SK-N-SH (cell line): ENCODE measurements around the gene CABP4. TPM values are rescaled to one million over a fixed set of nuclear protein-coding genes. Genes with fewer than 3 reads are reported as not detected.
A peak's percentile ranks its signal among the peaks of the same experiment; 100 is the strongest.

Experiments used
- CTCF ChIA-PET: fragments of 300-600, 350-600 bp; formaldehyde crosslinking; extraction: SDS; loops from one replicate; lab custom pipeline; 2021; lab: Yijun Ruan, JAX
- POLR2A ChIA-PET: fragments of 350-600 bp; sonication (Branson Sonifier 250); formaldehyde crosslinking; extraction: SDS; loops from one replicate; lab custom pipeline; 2020; ENCODE audit warnings: antibody characterized with exemption, inconsistent platforms; lab: Yijun Ruan, JAX
- DNase-seq: peaks from one replicate; pipeline ENCODE4 v3.0.0; 2012
- H2AFZ ChIP-seq: fragments of 200-600 bp; sonication (generic); 2 replicates; pipeline ENCODE4 v1.8.1; 2016; ENCODE audit warnings: antibody characterized with exemption, mild to moderate bottlenecking, low read depth
- H3F3A ChIP-seq: fragments of 200-600 bp; sonication (generic); replicated peaks from 2 replicates; pipeline ENCODE3; 2016; ENCODE audit warnings: antibody characterized with exemption, mild to moderate bottlenecking; ENCODE audit not compliant: insufficient read depth
- H3K27ac ChIP-seq, 2 experiments: fragments of 200-500 bp in 1 of 2; fragments of 200-600 bp in 1 of 2; sonication (Bioruptor generic) in 1 of 2; sonication (generic), shearing (Covaris generic) in 1 of 2; 2 replicates each; pipeline versions ENCODE4 v1.5.1 to v1.6.1; 2014 to 2016; ENCODE audit warnings: low read depth in 2 of 2, inconsistent platforms in 1 of 2, low read length in 1 of 2, mild to moderate bottlenecking in 1 of 2, mixed read lengths in 1 of 2
- H3K27me3 ChIP-seq: fragments of 200-600 bp; sonication (generic), shearing (Covaris generic); 2 replicates; pipeline ENCODE4 v1.6.1; 2016; ENCODE audit warnings: mixed run types; ENCODE audit not compliant: insufficient read depth
- H3K36me3 ChIP-seq, 2 experiments: fragments of 200-500 bp in 1 of 2; fragments of 200-600 bp in 1 of 2; sonication (Bioruptor generic) in 1 of 2; sonication (generic) in 1 of 2; replicated peaks in 1 of 2; 2 replicates each; pipeline versions ENCODE3 to v1.5.1; 2014 to 2016; ENCODE audit warnings: low read length in 1 of 2, mild to moderate bottlenecking in 1 of 2; ENCODE audit not compliant: insufficient read depth in 2 of 2, control insufficient read depth in 1 of 2
- H3K4me1 ChIP-seq, 2 experiments: fragments of 200-500 bp in 1 of 2; fragments of 200-600 bp in 1 of 2; sonication (Bioruptor generic) in 1 of 2; sonication (generic), shearing (Covaris generic) in 1 of 2; 2 replicates each; pipeline versions ENCODE4 v1.5.1 to v1.6.1; 2014 to 2016; ENCODE audit warnings: low read depth in 1 of 2, low read length in 1 of 2, mixed run types in 1 of 2; ENCODE audit not compliant: insufficient read depth in 2 of 2, control insufficient read depth in 1 of 2
- H3K4me2 ChIP-seq: fragments of 200-600 bp; sonication (generic), shearing (Covaris generic); 2 replicates; pipeline ENCODE4 v1.6.1; 2017; ENCODE audit warnings: mixed run types
- H3K4me3 ChIP-seq, 2 experiments: fragments of 200-500 bp in 1 of 2; fragments of 200-600 bp in 1 of 2; sonication (Bioruptor generic) in 1 of 2; sonication (generic), shearing (Covaris generic) in 1 of 2; 2 replicates each; pipeline versions ENCODE4 v1.5.1 to v1.8.1; 2014 to 2016; ENCODE audit warnings: low read depth in 2 of 2, inconsistent platforms in 1 of 2, low read length in 1 of 2, mild to moderate bottlenecking in 1 of 2, mixed read lengths in 1 of 2, moderate library complexity in 1 of 2
- H3K79me2 ChIP-seq: fragments of 200-600 bp; sonication (generic); 2 replicates; pipeline ENCODE4 v1.8.1; 2017; ENCODE audit warnings: mild to moderate bottlenecking; ENCODE audit not compliant: insufficient read depth
- H3K9ac ChIP-seq: fragments of 200-600 bp; sonication (generic); 2 replicates; pipeline ENCODE4 v1.6.1; 2017; ENCODE audit warnings: mixed run types
- H3K9me2 ChIP-seq: fragments of 200-600 bp; sonication (generic); 2 replicates; pipeline ENCODE4 v1.6.1; 2017; ENCODE audit warnings: mixed run types
- H3K9me3 ChIP-seq: fragments of 200-600 bp; sonication (generic); 2 replicates; pipeline ENCODE4 v1.6.1; 2017; ENCODE audit warnings: mixed run types, mild to moderate bottlenecking, moderate library complexity
- H4K20me1 ChIP-seq: fragments of 200-600 bp; sonication (generic); 2 replicates; pipeline ENCODE4 v1.6.1; 2017; ENCODE audit warnings: mild to moderate bottlenecking, mixed run types; ENCODE audit not compliant: insufficient read depth
- CTCF ChIP-seq: fragments of 200-600 bp; sonication (generic); IDR thresholded peaks from 2 replicates; pipeline ENCODE4 v1.6.1; 2017; ENCODE audit warnings: antibody characterized with exemption, mild to moderate bottlenecking, moderate library complexity
- FOSL2 ChIP-seq: IDR thresholded peaks from 2 replicates; pipeline ENCODE4 v1.4.0; 2012; ENCODE audit warnings: low read depth, mild to moderate bottlenecking, moderate library complexity, borderline replicate concordance
- MAX ChIP-seq: IDR thresholded peaks from 2 replicates; pipeline ENCODE4 v1.4.0; 2012; ENCODE audit warnings: low read depth
- MXI1 ChIP-seq: IDR thresholded peaks from 2 replicates; pipeline ENCODE4 v1.6.1; 2012; ENCODE audit warnings: mild to moderate bottlenecking, low read depth, low read length, improper control_type of control experiment
- NFIC ChIP-seq: IDR thresholded peaks from 2 replicates; pipeline ENCODE4 v1.4.0; 2012; ENCODE audit warnings: borderline replicate concordance
- NRF1 ChIP-seq: IDR thresholded peaks from 2 replicates; pipeline ENCODE4 v1.6.1; 2012; ENCODE audit warnings: low read depth, mild to moderate bottlenecking, low read length
- PBX3 ChIP-seq: IDR thresholded peaks from 2 replicates; pipeline ENCODE4; 2012
- POLR2AphosphoS5 ChIP-seq: IDR thresholded peaks from 2 replicates; pipeline ENCODE4 v1.6.1; 2012; ENCODE audit warnings: low read depth, low read length
- RCOR1 ChIP-seq: fragments of 150-350 bp; IDR thresholded peaks from 2 replicates; pipeline ENCODE4 v1.6.1; 2017; ENCODE audit warnings: antibody characterized with exemption, low read length
- REST ChIP-seq: IDR thresholded peaks from 2 replicates; pipeline ENCODE4 v1.6.1; 2012; ENCODE audit warnings: mild to moderate bottlenecking, low read depth, low read length, moderate library complexity
- SIN3A ChIP-seq: IDR thresholded peaks from 2 replicates; pipeline ENCODE4 v1.6.1; 2012; ENCODE audit warnings: low read depth, mild to moderate bottlenecking, low read length, moderate library complexity, borderline replicate concordance
- TAF1 ChIP-seq: IDR thresholded peaks from 2 replicates; pipeline ENCODE4 v1.6.1; 2012; ENCODE audit warnings: low read depth, mild to moderate bottlenecking, low read length, moderate library complexity, borderline replicate concordance
- TCF12 ChIP-seq: IDR thresholded peaks from 2 replicates; pipeline ENCODE4 v1.4.0; 2012
- TEAD4 ChIP-seq: IDR thresholded peaks from 2 replicates; pipeline ENCODE4 v1.4.0; 2012; ENCODE audit warnings: mild to moderate bottlenecking, borderline replicate concordance; ENCODE audit not compliant: insufficient read depth
- ZBTB33 ChIP-seq: IDR thresholded peaks from 2 replicates; pipeline ENCODE4 v1.4.0; 2012; ENCODE audit warnings: low read depth, borderline replicate concordance
- WGBS: methylation state at CpG from one replicate; pipeline ENCODE4 v1.1.6; 2017; ENCODE audit warnings: low lambda C conversion rate; 5-methylcytosine and 5-hydroxymethylcytosine counted together
- polyA plus RNA-seq, 3 experiments: library from polyadenylated mRNA; depleted of rRNA; stranded (reverse); fragments of >200 nt; gene quantifications; 2 replicates each; pipeline ENCODE4 v1.2.3, GENCODE V29; 2012

CABP4 gene
- polyA plus RNA-seq, 1 of the 3 experiments (the other 2 are of a cell fraction), result not detected

- WGBS, result 68% methylated on average over 11 of the region's 33 CpGs
- DNase-seq, result no peak
- H3K27ac ChIP-seq, result peak overlapping the region; percentile 83 to 89; a peak in 3 of 4 replicates
- H3K4me2 ChIP-seq, result peak overlapping the region; percentile 95
- peaks cover 29% of the 10 kb centered on the region for H3K79me2 ChIP-seq
- no peaks in the 10 kb centered on the region; the same call in 1 of the 2 replicates for H3K27me3 ChIP-seq
- TF ChIP-seq FOSL2 (no peak), TAF1 (no peak), NFIC (peak; percentile 25), POLR2AphosphoS5 (no peak), MAX (no peak)
- H3K9ac ChIP-seq, result peak overlapping the region; percentile 69
- peaks cover 13% of the 10 kb centered on the region for H4K20me1 ChIP-seq
- peak overlapping the region; percentile 80; the same call in 1 of the 2 replicates for H2AFZ ChIP-seq
- H3K9me3 ChIP-seq, result no peaks in the 10 kb centered on the region
- peaks cover 0 to 7% of the 10 kb centered on the region in 2 experiments for H3K36me3 ChIP-seq
- POLR2A ChIA-PET, result interaction anchor here (1.4 kb wide), 1 partner anchor 106 kb away, joined by 5 read pairs; the partner anchor contains the start of gene PPP1CA
- no peaks in the 10 kb centered on the region for H3K9me2 ChIP-seq
- CTCF ChIA-PET, result interaction anchor here (0.8 to 1.1 kb wide), 2 partner anchors 15 to 125 kb away, joined by 3 read pairs; no protein-coding TSS in a partner anchor
- H3K4me3 ChIP-seq, result peak overlapping the region; percentile 68 to 89
- H3K4me1 ChIP-seq, result peaks cover 10 to 36% of the 10 kb centered on the region in 2 experiments
- H3F3A ChIP-seq, result peaks cover 24% of the 10 kb centered on the region
Observed at GRCh38 chr11:67507242-67507863, 52.2 kb downstream of the CABP4 start.

- POLR2A ChIA-PET, result interaction anchor here (1.4 kb wide), 1 partner anchor 106 kb away, joined by 5 read pairs; the partner anchor contains the start of gene PPP1CA
- TF ChIP-seq NRF1 (no peak), SIN3A (peak; percentile 56; the same call in 1 of the 2 replicates), TCF12 (no peak), REST (no peak), MXI1 (no peak), NFIC (no peak), PBX3 (peak; percentile 99), ZBTB33 (no peak), RCOR1 (peak; percentile 40; the same call in 1 of the 2 replicates), TEAD4 (no peak), CTCF (no peak)
Observed at GRCh38 chr11:67507864-67508485, 52.8 kb downstream of the CABP4 start, which contains the start of gene CDK2AP2. CDK2AP2 (minus strand) TSS chr11:67508162; CDS start chr11:67508082, 80 bp downstream.

More at GRCh38 chr11:67507864-67508485, 52.8 kb downstream of the CABP4 start, which contains the start of gene CDK2AP2:
- Histone ChIP-seq H3K4me2 (peak within 1 kb of the TSS; percentile 95), H2AFZ (peak within 1 kb of the TSS; percentile 81), H3K9ac (peak within 1 kb of the TSS; percentile 77), H3F3A (peaks cover 22% of the 10 kb centered on the region), H3K4me1 (peaks cover 10 to 36% of the 10 kb centered on the region in 2 experiments), H3K79me2 (peaks cover 26% of the 10 kb centered on the region), H4K20me1 (peaks cover 9% of the 10 kb centered on the region), H3K9me2 (no peaks in the 10 kb centered on the region), H3K9me3 (no peaks in the 10 kb centered on the region), H3K36me3 (peaks cover 0 to 6% of the 10 kb centered on the region in 2 experiments), H3K27ac (peak within 1 kb of the TSS; percentile 89 to 96), H3K27me3 (no peaks in the 10 kb centered on the region; the same call in 1 of the 2 replicates), H3K4me3 (peak within 1 kb of the TSS; percentile 68 to 89)
- DNase-seq, result peak; percentile 97
- 3% methylated on average over 22 of the region's 57 CpGs for WGBS
- CTCF ChIA-PET, result interaction anchor here (1.1 kb wide), 1 partner anchor 15 kb away, joined by 3 read pairs; no protein-coding TSS in a partner anchor
